ENCODE measurements around the gene ICAM1. TPM values are rescaled to one million over a fixed set of nuclear protein-coding genes. Genes with fewer than 3 reads are reported as not detected.
"Not testable (repeated sequence)": the region's sequence is repeated elsewhere in the genome, so short reads cannot be mapped to it uniquely, and the experiment has no call there.

ICAM1 gene
- total RNA-seq, 1 experiment from 2014 or later, result 75.1 TPM

GRCh38 chr19:10277795-10278589, 7.1 kb downstream of the ICAM1 start:
- DNase-seq (ENCODE audit: low read depth), result no peak

GRCh38 chr19:10278935-10279334, 8.0 kb downstream of the ICAM1 start:
- no peak for DNase-seq (ENCODE audit: low read depth)

GRCh38 chr19:10279737-10280442, 9.0 kb downstream of the ICAM1 start:
- DNase-seq (ENCODE audit: low read depth), result no peak

GRCh38 chr19:10282043-10282442, 11.1 kb downstream of the ICAM1 start:
- DNase-seq (ENCODE audit: low read depth), result not testable (repeated sequence)

GRCh38 chr19:10283301-10284064, 12.6 kb downstream of the ICAM1 start:
- DNase-seq (ENCODE audit: low read depth), result no peak

GRCh38 chr19:10284065-10284959, 13.4 kb downstream of the ICAM1 start:
- DNase-seq (ENCODE audit: low read depth), result no peak

GRCh38 chr19:10284960-10285278, 14.0 kb downstream of the ICAM1 start:
- DNase-seq (ENCODE audit: low read depth), result no peak

DNA sequence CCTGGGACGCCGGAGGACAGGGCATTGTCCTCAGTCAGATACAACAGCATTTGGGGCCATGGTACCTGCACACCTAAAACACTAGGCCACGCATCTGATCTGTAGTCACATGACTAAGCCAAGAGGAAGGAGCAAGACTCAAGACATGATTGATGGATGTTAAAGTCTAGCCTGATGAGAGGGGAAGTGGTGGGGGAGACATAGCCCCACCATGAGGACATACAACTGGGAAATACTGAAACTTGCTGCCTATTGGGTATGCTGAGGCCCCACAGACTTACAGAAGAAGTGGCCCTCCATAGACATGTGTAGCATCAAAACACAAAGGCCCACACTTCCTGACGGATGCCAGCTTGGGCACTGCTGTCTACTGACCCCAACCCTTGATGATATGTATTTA, 14.5 kb downstream of the ICAM1 start:
- DNase-seq (ENCODE audit: low read depth), result no peak

GRCh38 chr19:10286803-10287737, 16.1 kb downstream of the ICAM1 start, which contains the start of gene ICAM4:
Gene ICAM4, plus strand, starts transcription at chr19:10286955. Its CDS starts 58 bp downstream, at chr19:10287013.
- no peak for DNase-seq (ENCODE audit: low read depth)

- peak; percentile 71 for DNase-seq (ENCODE audit: low read depth)
Observed at GRCh38 chr19:10288662-10289166, 17.8 kb downstream of the ICAM1 start.

DNA sequence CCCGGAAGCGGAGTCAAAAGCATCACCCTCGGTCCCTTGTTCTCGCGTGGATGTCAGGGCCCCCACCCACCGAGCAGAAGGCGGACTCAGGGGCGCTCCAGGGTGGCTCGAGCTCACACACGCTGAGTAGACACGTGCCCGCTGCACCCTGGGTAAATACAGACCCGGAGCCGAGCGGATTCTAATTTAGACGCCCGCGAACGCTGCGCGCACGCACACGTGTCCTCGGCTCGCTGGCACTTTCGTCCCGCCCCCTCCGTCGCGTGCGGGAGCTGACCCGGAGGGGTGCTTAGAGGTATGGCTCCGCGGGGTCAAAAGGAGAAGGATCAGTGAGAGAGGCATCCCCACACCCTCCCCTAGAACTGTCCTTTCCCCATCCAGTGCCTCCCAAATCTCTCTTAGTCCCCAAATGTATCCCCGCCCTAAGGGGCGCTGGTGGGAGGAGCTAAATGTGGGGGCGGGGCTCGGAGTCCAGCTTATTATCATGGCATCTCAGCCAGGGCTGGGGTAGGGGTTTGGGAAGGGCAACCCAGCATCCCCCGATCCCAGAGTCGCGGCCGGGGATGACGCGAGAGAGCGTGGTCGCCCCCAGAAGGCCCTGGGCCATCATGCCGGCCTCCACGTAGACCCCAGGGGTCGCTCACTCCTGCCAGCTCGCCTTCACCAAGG, 18.4 kb downstream of the ICAM1 start:
- DNase-seq (ENCODE audit: low read depth), result peak; percentile 80

GRCh38 chr19:10289836-10290356, 19.0 kb downstream of the ICAM1 start, which contains the start of gene ICAM5:
Gene ICAM5, plus strand, starts transcription at chr19:10289952. Its CDS starts 92 bp downstream, at chr19:10290044.
- DNase-seq (ENCODE audit: low read depth), result peak; percentile 67

DNA sequence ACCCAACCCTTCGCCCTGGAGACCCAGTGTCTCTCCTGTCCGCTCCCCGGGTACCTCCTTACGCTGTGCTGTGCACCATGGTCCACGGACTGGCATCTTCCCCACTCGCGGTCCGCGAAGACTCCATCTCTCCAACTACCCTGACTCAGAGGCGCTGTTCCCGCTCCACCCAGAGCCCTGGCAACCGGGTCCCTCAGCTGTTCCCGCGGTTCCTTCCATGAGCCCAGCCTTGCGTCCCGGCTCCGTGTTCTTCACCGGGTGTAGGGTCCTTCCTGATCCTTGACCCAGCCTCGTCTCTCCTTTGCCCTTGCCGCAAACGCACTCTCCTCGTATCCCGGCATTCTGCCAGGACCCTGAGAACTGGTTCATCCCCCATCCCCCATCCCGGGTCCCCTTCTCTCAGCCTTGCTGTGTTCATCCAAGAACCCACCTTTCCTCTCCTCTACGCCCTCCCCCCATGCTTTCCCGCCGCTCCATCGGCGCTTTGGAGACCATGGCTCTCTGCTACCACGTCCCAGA, 19.5 kb downstream of the ICAM1 start:
- DNase-seq (ENCODE audit: low read depth), result peak; percentile 20

DNA sequence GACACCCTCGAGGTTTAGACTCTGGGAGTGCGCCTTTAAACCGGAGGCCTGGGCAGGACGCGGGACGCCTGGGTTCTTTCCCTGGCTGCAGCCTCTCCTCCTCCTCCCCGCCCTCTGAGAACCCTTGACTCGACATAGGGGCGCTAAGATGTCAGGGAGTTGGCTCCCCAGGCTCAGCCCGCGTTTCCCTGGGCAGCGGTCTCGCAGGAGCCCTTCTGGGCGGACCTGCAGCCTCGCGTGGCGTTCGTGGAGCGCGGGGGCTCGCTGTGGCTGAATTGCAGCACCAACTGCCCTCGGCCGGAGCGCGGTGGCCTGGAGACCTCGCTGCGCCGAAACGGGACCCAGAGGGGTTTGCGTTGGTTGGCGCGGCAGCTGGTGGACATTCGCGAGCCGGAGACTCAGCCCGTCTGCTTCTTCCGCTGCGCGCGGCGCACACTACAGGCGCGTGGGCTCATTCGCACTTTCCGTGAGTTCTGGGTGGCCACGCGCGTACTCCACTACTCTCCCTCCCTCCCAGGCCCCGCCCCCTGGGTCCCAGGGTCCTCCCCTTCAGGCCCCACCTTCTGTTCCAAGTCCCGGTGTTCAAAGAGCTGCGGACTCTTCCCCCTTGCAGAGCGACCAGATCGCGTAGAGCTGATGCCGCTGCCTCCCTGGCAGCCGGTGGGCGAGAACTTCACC, 20.1 kb downstream of the ICAM1 start:
- peak; percentile 70 for DNase-seq (ENCODE audit: low read depth)

- no peak for DNase-seq (ENCODE audit: low read depth)
Observed at GRCh38 chr19:10291554-10292205, 20.8 kb downstream of the ICAM1 start.

- DNase-seq (ENCODE audit: low read depth), result peak; percentile 84
Observed at GRCh38 chr19:10292206-10292788, 21.4 kb downstream of the ICAM1 start.
